Measurements from ENCODE around the gene INSL3. TPM values are rescaled to one million over a fixed set of nuclear protein-coding genes. Genes with fewer than 3 reads are reported as not detected.
A peak's percentile ranks its signal among the peaks of the same experiment; 100 is the strongest.

INSL3 gene
- total RNA-seq, 4 donors from 2014 or later = 2.7 TPM; not detected in 3

DNA sequence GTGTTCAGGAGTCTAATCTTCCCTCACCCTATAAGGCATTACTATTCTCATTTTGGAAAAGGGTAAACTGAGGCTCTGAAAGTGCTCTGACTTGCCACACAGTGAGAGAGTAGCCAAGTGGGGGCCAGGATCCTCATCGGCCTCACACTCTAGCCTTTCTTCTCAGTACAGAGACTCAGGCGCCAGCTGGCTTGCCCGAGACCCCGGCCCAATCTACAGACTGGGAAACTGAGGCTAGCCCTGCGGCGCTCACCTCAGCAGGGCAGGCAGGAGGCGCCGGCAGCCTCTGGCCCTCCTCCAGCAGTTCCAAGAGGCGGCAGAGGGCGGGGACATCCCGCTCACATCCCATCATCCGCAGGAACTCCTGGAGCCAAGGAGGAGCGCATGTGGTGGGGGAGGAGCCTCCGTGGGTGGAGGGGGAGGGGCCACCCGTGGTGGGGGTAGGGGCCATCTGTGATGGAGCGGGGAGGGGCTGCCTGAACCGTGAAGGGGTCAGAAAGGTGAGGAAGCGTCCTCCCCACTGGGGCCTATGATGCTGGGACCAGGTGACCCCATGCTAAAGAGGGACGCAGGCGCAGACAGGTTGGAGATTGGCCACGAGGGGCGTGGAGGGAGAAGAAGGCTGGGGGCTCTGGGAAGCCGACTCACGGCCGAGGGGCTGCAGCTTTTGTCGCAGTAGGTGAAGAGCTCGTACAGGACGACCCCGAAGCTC is 8.7 kb upstream of the INSL3 start:
- DNase-seq (ENCODE audit: low spot score) (no peak), ATAC-seq (ENCODE audit: low FRiP score) (peak; percentile 17)
- no peak for TF ChIP-seq CTCF (IDR thresholded peaks at IDR 0.05)

GRCh38 chr19:17826508-17827056 is 5.3 kb upstream of the INSL3 start:
- no peak for DNase-seq (ENCODE audit: low spot score)
- TF ChIP-seq CTCF (IDR thresholded peaks at IDR 0.05) = no peak
- no peak for ATAC-seq (ENCODE audit: low FRiP score)

GRCh38 chr19:17824339-17824738 is 3.0 kb upstream of the INSL3 start:
- TF ChIP-seq CTCF (IDR thresholded peaks at IDR 0.05) = no peak
- DNase-seq (ENCODE audit: low spot score) = no peak
- ATAC-seq (ENCODE audit: low FRiP score) = no peak

GRCh38 chr19:17817668-17818363 is 3.5 kb downstream of the INSL3 start:
- ATAC-seq (ENCODE audit: low FRiP score) (no peak), DNase-seq (ENCODE audit: low spot score) (no peak)
- no peak for TF ChIP-seq CTCF (IDR thresholded peaks at IDR 0.05)

DNA sequence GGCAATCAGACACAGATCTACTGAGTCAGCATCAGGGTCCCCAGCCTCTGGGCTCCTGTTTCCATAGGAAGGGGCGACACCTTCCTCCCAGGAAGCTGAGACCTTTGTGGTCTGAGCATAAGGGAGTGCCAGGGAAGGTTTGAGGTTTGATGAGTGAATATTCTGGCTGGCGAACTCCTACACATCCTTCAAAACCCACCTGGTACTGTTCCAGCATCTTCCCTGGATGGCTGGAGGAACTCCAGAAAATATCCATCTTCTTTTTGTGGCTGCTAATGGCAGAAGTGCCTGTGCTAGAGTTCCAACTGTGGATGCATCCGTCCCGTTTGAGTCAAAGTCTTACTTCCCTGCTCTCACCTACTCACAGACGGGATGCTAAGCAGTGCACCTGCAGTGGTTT is 9.2 kb downstream of the INSL3 start:
- no peak for TF ChIP-seq CTCF (IDR thresholded peaks at IDR 0.05)
- DNase-seq (ENCODE audit: low spot score) (no peak), ATAC-seq (ENCODE audit: low FRiP score) (no peak)

- ATAC-seq (ENCODE audit: low FRiP score) = no peak
- no peak for TF ChIP-seq CTCF (IDR thresholded peaks at IDR 0.05)
- DNase-seq (ENCODE audit: low spot score) = no peak
These were observed 9.6 kb downstream of the INSL3 start for GRCh38 chr19:17811681-17812080.

Measured in omental fat pad (tissue), 4 donors.